Activated naive CD4-positive, alpha-beta T cell treated with anti-CD3 and anti-CD28 coated beads for 36 hours (primary cell): ENCODE data around the gene TENM4. TPM values are rescaled to one million over a fixed set of nuclear protein-coding genes. Genes with fewer than 3 reads are reported as not detected.

Source experiments
- CTCF ChIA-PET: fragments of 350-600 bp; sonication (Branson Sonifier 250); formaldehyde crosslinking; loops from one replicate; lab custom pipeline; 2021; ENCODE audit warnings: antibody characterized with exemption; lab: Charles Lee
- DNase-seq: peaks from one replicate; pipeline ENCODE4 v3.0.0-alpha.2; 2020
- H3K27ac Mint-ChIP-seq: one replicate; pipeline ENCODE4 v1.8.0; 2021; ENCODE audit warnings: mild to moderate bottlenecking, mixed read lengths
- H3K27me3 Mint-ChIP-seq: one replicate; pipeline ENCODE4 v1.8.0; 2021; ENCODE audit warnings: low read depth, mixed read lengths
- H3K36me3 Mint-ChIP-seq: one replicate; pipeline ENCODE4 v1.8.0; 2021; ENCODE audit warnings: low read depth, mixed read lengths
- H3K4me1 Mint-ChIP-seq: one replicate; pipeline ENCODE4 v1.8.0; 2021; ENCODE audit warnings: low read depth, mixed read lengths
- H3K4me3 Mint-ChIP-seq: one replicate; pipeline ENCODE4 v1.8.0; 2021; ENCODE audit warnings: mild to moderate bottlenecking, moderate library complexity, mixed read lengths
- H3K9me3 Mint-ChIP-seq: one replicate; pipeline ENCODE4 v1.8.0; 2021; ENCODE audit warnings: mixed read lengths
- intact Hi-C: fragments of 100-400 bp; cut with micrococcal nuclease; formaldehyde crosslinking; loops from one replicate; pipeline ENCODE4 v1.15.1; 2023
- total RNA-seq, 2 experiments: library from RNA; stranded (reverse); gene quantifications; one replicate each; pipeline ENCODE4 v1.2.3, GENCODE V29; 2021

Gene TENM4
- total RNA-seq, 2 experiments from 2014 or later, result not detected

- CTCF ChIA-PET, result no interaction called here
- intact Hi-C loops, result no loop called here
- Mint-ChIP-seq H3K4me1 (no peaks in the 10 kb centered on the region), H3K36me3 (no peaks in the 10 kb centered on the region), H3K27ac (no peak overlapping the region), H3K4me3 (no peak overlapping the region), H3K27me3 (peaks cover 5% of the 10 kb centered on the region), H3K9me3 (no peaks in the 10 kb centered on the region)
- DNase-seq, result no peak
Measured at GRCh38 chr11:79396001-79396400, 44.8 kb downstream of the TENM4 start.

- CTCF ChIA-PET, result no interaction called here
- no peak for DNase-seq
- no peaks in the 10 kb centered on the region for H3K4me1 Mint-ChIP-seq
Measured at GRCh38 chr11:79393362-79394043, 47.3 kb downstream of the TENM4 start.

GRCh38 chr11:79392161-79392560, 48.7 kb downstream of the TENM4 start:
- no peaks in the 10 kb centered on the region for H3K4me1 Mint-ChIP-seq
- H3K9me3 Mint-ChIP-seq, result no peaks in the 10 kb centered on the region
- no peak overlapping the region for H3K4me3 Mint-ChIP-seq
- intact Hi-C loops, result no loop called here
- CTCF ChIA-PET, result no interaction called here
- H3K27me3 Mint-ChIP-seq, result peaks cover 5% of the 10 kb centered on the region
- H3K36me3 Mint-ChIP-seq, result no peaks in the 10 kb centered on the region
- DNase-seq, result no peak
- no peak overlapping the region for H3K27ac Mint-ChIP-seq

More at GRCh38 chr11:79393362-79394043, 47.3 kb downstream of the TENM4 start:
- no peak overlapping the region for H3K4me3 Mint-ChIP-seq
- H3K27ac Mint-ChIP-seq, result no peak overlapping the region
- no peaks in the 10 kb centered on the region for H3K36me3 Mint-ChIP-seq
- intact Hi-C loops, result no loop called here
- H3K27me3 Mint-ChIP-seq, result peaks cover 5% of the 10 kb centered on the region
- H3K9me3 Mint-ChIP-seq, result no peaks in the 10 kb centered on the region

- Mint-ChIP-seq H3K27ac (no peak overlapping the region), H3K27me3 (peaks cover 4% of the 10 kb centered on the region), H3K4me1 (no peaks in the 10 kb centered on the region), H3K36me3 (no peaks in the 10 kb centered on the region), H3K4me3 (no peak overlapping the region), H3K9me3 (no peaks in the 10 kb centered on the region)
- CTCF ChIA-PET, result no interaction called here
- DNase-seq, result no peak
- intact Hi-C loops, result no loop called here
Measured at GRCh38 chr11:79390923-79391322, 49.9 kb downstream of the TENM4 start.

GRCh38 chr11:79390477-79390876, 50.4 kb downstream of the TENM4 start:
- H3K4me1 Mint-ChIP-seq, result no peaks in the 10 kb centered on the region
- no peak overlapping the region for H3K4me3 Mint-ChIP-seq
- no peak for DNase-seq
- H3K27me3 Mint-ChIP-seq, result peaks cover 2% of the 10 kb centered on the region
- H3K27ac Mint-ChIP-seq, result no peak overlapping the region
- H3K36me3 Mint-ChIP-seq, result no peaks in the 10 kb centered on the region
- H3K9me3 Mint-ChIP-seq, result no peaks in the 10 kb centered on the region
- intact Hi-C loops, result no loop called here
- CTCF ChIA-PET, result no interaction called here

- peaks cover under 1% of the 10 kb centered on the region for H3K27me3 Mint-ChIP-seq
- no peak overlapping the region for H3K4me3 Mint-ChIP-seq
- H3K9me3 Mint-ChIP-seq, result no peaks in the 10 kb centered on the region
- DNase-seq, result no peak
- CTCF ChIA-PET, result no interaction called here
- H3K36me3 Mint-ChIP-seq, result no peaks in the 10 kb centered on the region
- H3K27ac Mint-ChIP-seq, result no peak overlapping the region
- no peaks in the 10 kb centered on the region for H3K4me1 Mint-ChIP-seq
- intact Hi-C loops, result no loop called here
Measured at GRCh38 chr11:79388201-79388600, 52.6 kb downstream of the TENM4 start.

GRCh38 chr11:79383874-79384273, 57.0 kb downstream of the TENM4 start:
- no peak for DNase-seq
- no peak overlapping the region for H3K27ac Mint-ChIP-seq
- no peaks in the 10 kb centered on the region for H3K4me1 Mint-ChIP-seq
- intact Hi-C loops, result no loop called here
- CTCF ChIA-PET, result interaction anchor here (0.7 kb wide), 1 partner anchor 65 kb away, joined by 3 read pairs; no protein-coding TSS in a partner anchor
- H3K36me3 Mint-ChIP-seq, result no peaks in the 10 kb centered on the region
- no peak overlapping the region for H3K4me3 Mint-ChIP-seq
- no peaks in the 10 kb centered on the region for H3K9me3 Mint-ChIP-seq
- H3K27me3 Mint-ChIP-seq, result peaks cover 2% of the 10 kb centered on the region

GRCh38 chr11:79382301-79383050, 58.4 kb downstream of the TENM4 start:
- DNase-seq, result no peak

GRCh38 chr11:79381036-79381435, 59.8 kb downstream of the TENM4 start:
- Mint-ChIP-seq H3K27ac (no peak overlapping the region), H3K27me3 (peaks cover 4% of the 10 kb centered on the region), H3K4me1 (no peaks in the 10 kb centered on the region), H3K9me3 (no peaks in the 10 kb centered on the region), H3K4me3 (no peak overlapping the region), H3K36me3 (no peaks in the 10 kb centered on the region)
- intact Hi-C loops, result no loop called here
- CTCF ChIA-PET, result interaction anchor here (0.7 kb wide), 1 partner anchor 735 kb away, joined by 3 read pairs; no protein-coding TSS in a partner anchor
- no peak for DNase-seq

More at GRCh38 chr11:79382301-79383050, 58.4 kb downstream of the TENM4 start:
- Mint-ChIP-seq H3K4me1 (no peaks in the 10 kb centered on the region), H3K27ac (no peak overlapping the region), H3K27me3 (peaks cover 2% of the 10 kb centered on the region), H3K4me3 (no peak overlapping the region), H3K36me3 (no peaks in the 10 kb centered on the region), H3K9me3 (no peaks in the 10 kb centered on the region)
- CTCF ChIA-PET, result no interaction called here
- intact Hi-C loops, result no loop called here

- H3K27ac Mint-ChIP-seq, result no peak overlapping the region
- intact Hi-C loops, result no loop called here
- H3K4me3 Mint-ChIP-seq, result no peak overlapping the region
- no peak for DNase-seq
- H3K9me3 Mint-ChIP-seq, result no peaks in the 10 kb centered on the region
- H3K36me3 Mint-ChIP-seq, result no peaks in the 10 kb centered on the region
- H3K4me1 Mint-ChIP-seq, result no peaks in the 10 kb centered on the region
- peaks cover 4% of the 10 kb centered on the region for H3K27me3 Mint-ChIP-seq
- CTCF ChIA-PET, result no interaction called here
Measured at GRCh38 chr11:79377406-79377805, 63.4 kb downstream of the TENM4 start.

- no peaks in the 10 kb centered on the region for H3K4me1 Mint-ChIP-seq
- CTCF ChIA-PET, result no interaction called here
- DNase-seq, result no peak
- no peaks in the 10 kb centered on the region for H3K9me3 Mint-ChIP-seq
- intact Hi-C loops, result no loop called here
- no peaks in the 10 kb centered on the region for H3K36me3 Mint-ChIP-seq
- H3K27ac Mint-ChIP-seq, result no peak overlapping the region
- H3K27me3 Mint-ChIP-seq, result peaks cover 4% of the 10 kb centered on the region
- no peak overlapping the region for H3K4me3 Mint-ChIP-seq
Measured at GRCh38 chr11:79375818-79376550, 64.8 kb downstream of the TENM4 start.

GRCh38 chr11:79374727-79375126, 66.1 kb downstream of the TENM4 start:
- Mint-ChIP-seq H3K27ac (no peak overlapping the region), H3K9me3 (no peaks in the 10 kb centered on the region), H3K4me3 (no peak overlapping the region), H3K36me3 (no peaks in the 10 kb centered on the region), H3K27me3 (peaks cover 5% of the 10 kb centered on the region), H3K4me1 (no peaks in the 10 kb centered on the region)
- no peak for DNase-seq
- CTCF ChIA-PET, result no interaction called here
- intact Hi-C loops, result no loop called here
